ENCODE results near the gene PHLDB2.

DNA sequence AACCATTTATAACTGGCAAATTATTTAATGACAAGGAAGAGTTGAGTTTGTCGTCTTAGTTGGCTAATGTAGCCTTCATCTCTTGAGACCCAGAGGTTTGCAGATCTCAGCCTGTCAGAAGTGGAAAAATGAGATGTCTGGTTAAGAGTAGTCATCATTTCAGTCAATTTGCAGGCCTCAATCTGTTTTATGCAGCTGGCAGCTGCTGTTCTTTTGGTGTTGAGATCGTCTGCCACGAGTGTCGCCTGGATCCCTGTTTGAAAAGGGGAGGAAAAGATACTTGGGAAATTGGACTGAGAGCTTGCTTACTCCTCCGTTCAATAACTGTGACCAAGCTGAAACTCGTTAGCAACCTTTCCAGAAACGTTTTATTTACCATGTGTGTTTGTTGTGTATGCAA lies 2.3 kb downstream of the PHLDB2 start:
- TF ChIP-seq, protein P1, sequence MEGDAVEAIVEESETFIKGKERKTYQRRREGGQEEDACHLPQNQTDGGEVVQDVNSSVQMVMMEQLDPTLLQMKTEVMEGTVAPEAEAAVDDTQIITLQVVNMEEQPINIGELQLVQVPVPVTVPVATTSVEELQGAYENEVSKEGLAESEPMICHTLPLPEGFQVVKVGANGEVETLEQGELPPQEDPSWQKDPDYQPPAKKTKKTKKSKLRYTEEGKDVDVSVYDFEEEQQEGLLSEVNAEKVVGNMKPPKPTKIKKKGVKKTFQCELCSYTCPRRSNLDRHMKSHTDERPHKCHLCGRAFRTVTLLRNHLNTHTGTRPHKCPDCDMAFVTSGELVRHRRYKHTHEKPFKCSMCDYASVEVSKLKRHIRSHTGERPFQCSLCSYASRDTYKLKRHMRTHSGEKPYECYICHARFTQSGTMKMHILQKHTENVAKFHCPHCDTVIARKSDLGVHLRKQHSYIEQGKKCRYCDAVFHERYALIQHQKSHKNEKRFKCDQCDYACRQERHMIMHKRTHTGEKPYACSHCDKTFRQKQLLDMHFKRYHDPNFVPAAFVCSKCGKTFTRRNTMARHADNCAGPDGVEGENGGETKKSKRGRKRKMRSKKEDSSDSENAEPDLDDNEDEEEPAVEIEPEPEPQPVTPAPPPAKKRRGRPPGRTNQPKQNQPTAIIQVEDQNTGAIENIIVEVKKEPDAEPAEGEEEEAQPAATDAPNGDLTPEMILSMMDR (IDR thresholded peaks at IDR 0.05; ENCODE audit: insufficient read depth, low read depth, low read length), result no peak
- TF ChIP-seq EZH2 (IDR thresholded peaks at IDR 0.05; ENCODE audit: insufficient read depth, low read length), result no peak
